Prostate gland (tissue), 2 donors: ENCODE results near the gene NDUFB3. TPM values are rescaled to one million over a fixed set of nuclear protein-coding genes. Genes with fewer than 3 reads are reported as not detected.
"Not testable (repeated sequence)": the region's sequence is repeated elsewhere in the genome, so short reads cannot be mapped to it uniquely, and the experiment has no call there.

Source experiments
- DNase-seq: peaks from one replicate; pipeline ENCODE4 v3.0.0-alpha.2; 2019; ENCODE audit warnings: low spot score
- H3K27ac ChIP-seq, 2 donors: fragments of 200-600 bp; sonication (generic); 2 replicates each; pipeline ENCODE4 v1.5.1; 2017 to 2019
- H3K27me3 ChIP-seq: fragments of 200-600 bp; sonication (generic); replicated peaks from 2 replicates; pipeline ENCODE4 v1.5.1; 2019; ENCODE audit not compliant: insufficient read depth
- H3K36me3 ChIP-seq, 2 donors: fragments of 200-600 bp; sonication (generic); 1 replicate in 1 of 2; 2 replicates in 1 of 2; pipeline versions ENCODE4 v1.5.1 to v1.8.1; 2017 to 2019
- H3K4me1 ChIP-seq: fragments of 200-600 bp; sonication (generic); replicated peaks from 2 replicates; pipeline ENCODE4 v1.5.1; 2019
- H3K4me3 ChIP-seq, 2 donors: fragments of 200-600 bp; sonication (generic); 2 replicates each; pipeline ENCODE4 v1.5.1; 2017 to 2019
- H3K9me3 ChIP-seq: fragments of 200-600 bp; sonication (generic); 2 replicates; pipeline ENCODE4 v1.5.1; 2017
- CTCF ChIP-seq, 4 experiments: fragments of 200-600 bp in 2 of 4; fragments of 450-650 bp in 2 of 4; sonication (generic) in 2 of 4; IDR thresholded peaks; 1 replicate in 3 of 4; 2 replicates in 1 of 4; pipeline ENCODE4 v1.5.1; 2016 to 2019; ENCODE audit warnings: antibody characterized with exemption in 4 of 4, mild to moderate bottlenecking in 2 of 4, moderate library complexity in 2 of 4
- POLR2A ChIP-seq: fragments of 450-650 bp; IDR thresholded peaks from one replicate; pipeline ENCODE4 v1.6.1; 2016; ENCODE audit warnings: antibody characterized with exemption, mild to moderate bottlenecking
- POLR2AphosphoS5 ChIP-seq: sonication (generic); formaldehyde crosslinking; IDR thresholded peaks from one replicate; pipeline ENCODE4 v1.6.1; 2017; ENCODE audit warnings: antibody characterized with exemption
- WGBS: methylation state at CpG from one replicate; pipeline ENCODE4 v1.1.5; 2018; 5-methylcytosine and 5-hydroxymethylcytosine counted together
- intact Hi-C: fragments of 100-400 bp; cut with DNase I; formaldehyde crosslinking; loops from one replicate; pipeline ENCODE4 v1.14.2; 2022
- total RNA-seq, 2 donors: library from RNA; depleted of rRNA; stranded (reverse); fragments of >200 nt; gene quantifications; one replicate each; pipeline ENCODE4 v1.1.0, GENCODE V29; 2016

The NDUFB3 gene
- total RNA-seq, 2 donors from 2014 or later: 45.5 to 84.3 TPM

- intact Hi-C loops: no loop called here
- H3K4me1 ChIP-seq: no peaks in the 10 kb centered on the region
- H3K4me3 ChIP-seq: no peak overlapping the region
- H3K27ac ChIP-seq: no peak overlapping the region
- H3K36me3 ChIP-seq: no peaks in the 10 kb centered on the region
- WGBS: 78% methylated on average over 4 of the region's 4 CpGs
- no peaks in the 10 kb centered on the region for H3K9me3 ChIP-seq
- DNase-seq: no peak
- TF ChIP-seq CTCF (IDR thresholded peaks at IDR 0.05) (no peak), POLR2A (no peak), POLR2AphosphoS5 (no peak)
- no peaks in the 10 kb centered on the region for H3K27me3 ChIP-seq
Measured at GRCh38 chr2:201040867-201041628, 30.8 kb upstream of the NDUFB3 start.

GRCh38 chr2:201042451-201042850, 29.4 kb upstream of the NDUFB3 start:
- DNase-seq, H3K27ac ChIP-seq, H3K4me3 ChIP-seq, H3K4me1 ChIP-seq, intact Hi-C loops, H3K9me3 ChIP-seq, H3K36me3 ChIP-seq, H3K27me3 ChIP-seq: not testable (repeated sequence)
- 95% methylated on average over 27 of the region's 36 CpGs for WGBS

- H3K4me3 ChIP-seq, H3K9me3 ChIP-seq, DNase-seq, H3K27ac ChIP-seq, H3K4me1 ChIP-seq, H3K27me3 ChIP-seq, H3K36me3 ChIP-seq, intact Hi-C loops: not testable (repeated sequence)
- WGBS: 88% methylated on average over 5 of the region's 5 CpGs
Measured at GRCh38 chr2:201043050-201043449, 28.8 kb upstream of the NDUFB3 start.

- no peak overlapping the region for H3K4me3 ChIP-seq
- H3K36me3 ChIP-seq: no peaks in the 10 kb centered on the region
- TF ChIP-seq POLR2A (no peak), POLR2AphosphoS5 (no peak), CTCF (IDR thresholded peaks at IDR 0.05) (no peak)
- intact Hi-C loops: no loop called here
- WGBS: 98% methylated on average over 2 of the region's 2 CpGs
- no peak for DNase-seq
- H3K27ac ChIP-seq: no peak overlapping the region
- no peaks in the 10 kb centered on the region for H3K27me3 ChIP-seq
- H3K9me3 ChIP-seq: no peaks in the 10 kb centered on the region
- H3K4me1 ChIP-seq: no peaks in the 10 kb centered on the region
Measured at GRCh38 chr2:201046881-201047280, 24.9 kb upstream of the NDUFB3 start.

GRCh38 chr2:201049455-201049854, 22.3 kb upstream of the NDUFB3 start:
- no peaks in the 10 kb centered on the region for H3K4me1 ChIP-seq
- no peaks in the 10 kb centered on the region for H3K27me3 ChIP-seq
- no peak for DNase-seq
- no peak overlapping the region for H3K27ac ChIP-seq
- H3K9me3 ChIP-seq: no peaks in the 10 kb centered on the region
- intact Hi-C loops: no loop called here
- no peaks in the 10 kb centered on the region for H3K36me3 ChIP-seq
- no peak overlapping the region for H3K4me3 ChIP-seq
- over 99% methylated on average over 11 of the region's 11 CpGs for WGBS
- TF ChIP-seq POLR2AphosphoS5: no peak
- TF ChIP-seq CTCF (IDR thresholded peaks at IDR 0.05): no peak
- no peak for TF ChIP-seq POLR2A

GRCh38 chr2:201057087-201057521, 14.7 kb upstream of the NDUFB3 start:
- Histone ChIP-seq H3K9me3 (no peaks in the 10 kb centered on the region), H3K27me3 (no peaks in the 10 kb centered on the region), H3K36me3 (no peaks in the 10 kb centered on the region), H3K4me1 (no peaks in the 10 kb centered on the region), H3K4me3 (no peak overlapping the region), H3K27ac (no peak overlapping the region)
- intact Hi-C loops: no loop called here
- whole genome bisulfite sequencing: 38% methylated on average over 2 of the region's 2 CpGs
- no peak for TF ChIP-seq POLR2A
- no peak for TF ChIP-seq POLR2AphosphoS5
- TF ChIP-seq CTCF (IDR thresholded peaks at IDR 0.05): no peak
- DNase-seq: no peak
